Large intestine (tissue), 1 donor: ENCODE results near the gene ATG9A. TPM values are rescaled to one million over a fixed set of nuclear protein-coding genes. Genes with fewer than 3 reads are reported as not detected.

Source experiments
- polyA plus RNA-seq: library from polyadenylated mRNA; unstranded; fragments of 120-200 nt; gene quantifications from one replicate; pipeline ENCODE4 v1.2.1, GENCODE V29; 2013

ATG9A gene
- polyA plus RNA-seq, 1 donor, result 41.2 TPM

Other genes starting within 250 kb of the ATG9A start
- 11.9 TPM for gene FEV, start 244.5 kb downstream of the ATG9A start, polyA plus RNA-seq
- gene CRYBA2, start 236.2 kb downstream of the ATG9A start, polyA plus RNA-seq, result 13.3 TPM
- gene CFAP65, start 188.1 kb downstream of the ATG9A start, polyA plus RNA-seq, result 3.4 TPM
- gene IHH, start 168.7 kb downstream of the ATG9A start, polyA plus RNA-seq, result 68.4 TPM
- 33.9 TPM for gene NHEJ1, start 68.8 kb downstream of the ATG9A start, polyA plus RNA-seq
- gene SLC23A3, start 59.6 kb downstream of the ATG9A start, polyA plus RNA-seq, result 6.2 TPM
- gene CNPPD1, start 52.7 kb downstream of the ATG9A start, polyA plus RNA-seq, result 56.2 TPM
- 82.0 TPM for gene RETREG2, start 51.4 kb downstream of the ATG9A start, polyA plus RNA-seq
- 54.6 TPM for gene ZFAND2B, start 22.9 kb downstream of the ATG9A start, polyA plus RNA-seq
- 43.7 TPM for gene ABCB6, start 10.7 kb downstream of the ATG9A start, polyA plus RNA-seq
- 65.8 TPM for gene ANKZF1, start 170 bp upstream of the ATG9A start, polyA plus RNA-seq
- gene GLB1L, start 15.8 kb upstream of the ATG9A start, polyA plus RNA-seq, result 20.9 TPM
- 36.2 TPM for gene STK16, start 15.8 kb upstream of the ATG9A start, polyA plus RNA-seq
- gene TUBA4B, start 23.6 kb upstream of the ATG9A start, polyA plus RNA-seq, result not detected
- 25.6 TPM for gene TUBA4A, start 24.3 kb upstream of the ATG9A start, polyA plus RNA-seq
- 46.9 TPM for gene DNAJB2, start 49.7 kb upstream of the ATG9A start, polyA plus RNA-seq
- gene PTPRN, start 79.8 kb upstream of the ATG9A start, polyA plus RNA-seq, result 9.2 TPM
- 0.46 TPM for gene RESP18, start 103.1 kb upstream of the ATG9A start, polyA plus RNA-seq
- 149 TPM for gene DNPEP, start 158.3 kb upstream of the ATG9A start, polyA plus RNA-seq
- 429 TPM for gene DES, start 188.7 kb upstream of the ATG9A start, polyA plus RNA-seq
- 35.1 TPM for gene SPEG, start 205.2 kb upstream of the ATG9A start, polyA plus RNA-seq